Hematopoietic multipotent progenitor cell treated with erythropoietin and hydrocortisone succinate and interleukin-3 and kit ligand, for 17 days (in vitro differentiated cells): ENCODE results near the gene KCNQ1OT1.
"Not testable (repeated sequence)": the region's sequence is repeated elsewhere in the genome, so short reads cannot be mapped to it uniquely, and the experiment has no call there.

ENCODE experiments used
- DNase-seq: peaks from one replicate; pipeline ENCODE4 v3.0.0-alpha.2; 2015; ENCODE audit warnings: low spot score

KCNQ1OT1 gene

GRCh38 chr11:2652333-2653197 lies 47.2 kb downstream of the KCNQ1OT1 start:
- DNase-seq: no peak

DNA sequence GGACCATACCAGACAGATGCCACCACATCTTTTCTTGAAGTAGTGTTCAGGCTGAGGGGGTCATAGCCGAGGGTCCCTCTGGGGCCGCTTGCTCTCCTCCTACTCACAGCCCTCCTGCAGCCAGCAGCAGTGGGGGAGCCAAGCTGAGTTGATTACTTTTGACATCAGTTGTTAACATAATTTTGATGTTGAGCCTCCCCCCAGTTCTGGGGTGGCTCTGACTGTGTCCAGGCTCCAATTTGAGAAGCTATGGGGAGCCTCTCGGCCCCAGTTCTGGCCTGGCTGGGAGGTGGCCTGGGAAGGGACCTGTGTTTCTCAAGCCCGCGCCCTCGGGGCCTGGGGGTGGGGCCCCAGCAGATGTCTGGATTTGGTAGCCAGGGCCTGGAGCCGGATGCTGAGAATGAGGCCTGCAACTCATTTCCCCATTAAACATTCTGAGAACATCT lies 47.9 kb downstream of the KCNQ1OT1 start:
- DNase-seq: no peak

DNA sequence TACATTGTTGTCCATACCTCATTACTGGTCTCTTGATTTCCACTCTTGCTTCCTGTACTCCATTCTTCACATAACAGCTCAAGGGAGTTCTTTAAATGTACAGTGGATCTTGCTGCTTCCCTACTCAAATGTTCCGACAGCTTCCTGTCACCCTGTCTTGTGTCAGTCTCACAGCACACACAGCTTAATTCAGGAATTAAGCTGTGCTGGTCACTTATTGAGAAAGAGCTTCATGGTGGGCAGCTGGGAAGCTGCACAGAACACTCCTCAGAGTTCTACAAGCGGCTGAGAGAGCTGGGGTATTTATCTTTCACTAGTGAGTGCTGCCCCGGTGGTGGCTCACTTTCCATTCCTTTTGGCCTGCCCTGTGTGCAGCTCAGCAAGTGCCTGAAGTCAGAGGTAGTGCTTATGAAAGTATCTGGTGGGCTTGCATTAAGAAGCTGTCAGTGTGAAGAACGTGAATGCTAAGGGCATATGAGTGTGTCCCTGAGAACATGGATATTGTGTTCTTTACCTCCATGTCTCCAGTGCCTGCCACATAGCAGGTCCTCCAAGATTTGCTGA lies 48.7 kb downstream of the KCNQ1OT1 start:
- DNase-seq: no peak

DNA sequence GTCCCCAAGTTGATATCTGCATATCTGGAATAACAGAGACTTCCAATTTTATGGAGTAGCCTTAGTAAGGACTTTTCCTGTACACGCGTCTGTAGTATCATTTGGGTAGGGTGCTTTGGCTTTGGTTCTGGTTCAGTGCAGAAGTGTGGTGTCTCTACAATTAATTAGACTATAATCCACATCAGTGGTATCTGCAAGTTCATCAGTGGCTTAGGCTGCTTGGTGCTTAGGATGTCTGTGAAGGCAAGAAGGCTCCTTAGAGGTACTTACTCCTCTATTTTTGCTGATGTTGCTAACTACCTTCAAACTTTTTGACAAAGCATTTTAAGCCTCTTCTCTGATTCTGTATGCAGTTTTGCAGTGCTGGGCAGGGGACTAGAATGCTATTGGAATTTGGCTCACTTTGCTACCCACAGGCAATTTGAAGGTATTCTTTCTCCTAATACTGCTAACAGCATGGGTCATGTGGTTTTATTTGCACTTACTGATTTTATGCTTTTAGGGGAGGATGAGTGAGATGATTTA lies 49.4 kb downstream of the KCNQ1OT1 start:
- DNase-seq: no peak

- no peak for DNase-seq
Measured at GRCh38 chr11:2649848-2650247, 49.9 kb downstream of the KCNQ1OT1 start.

DNA sequence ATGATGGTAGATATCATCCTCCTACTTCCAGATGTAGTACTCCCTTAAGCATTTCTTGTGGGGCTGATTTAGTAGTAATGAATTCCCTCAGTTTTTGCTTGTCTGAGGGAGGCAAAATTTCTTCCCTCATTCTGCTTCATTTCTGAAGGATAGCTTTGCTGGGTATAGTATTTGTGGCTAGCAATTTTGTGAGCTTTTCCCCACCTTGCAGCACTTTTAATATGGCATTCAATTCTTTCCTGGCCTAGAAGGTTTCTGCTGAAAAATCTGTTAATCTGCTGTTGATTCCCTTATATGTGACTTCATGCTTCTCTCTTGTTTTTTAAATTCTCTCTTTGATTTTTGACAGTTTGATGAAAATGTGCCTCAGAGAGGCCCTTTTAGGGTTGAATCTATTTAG lies 50.4 kb downstream of the KCNQ1OT1 start:
- DNase-seq: no peak

- no peak for DNase-seq
Measured at GRCh38 chr11:2647953-2648352, 51.8 kb downstream of the KCNQ1OT1 start.

DNA sequence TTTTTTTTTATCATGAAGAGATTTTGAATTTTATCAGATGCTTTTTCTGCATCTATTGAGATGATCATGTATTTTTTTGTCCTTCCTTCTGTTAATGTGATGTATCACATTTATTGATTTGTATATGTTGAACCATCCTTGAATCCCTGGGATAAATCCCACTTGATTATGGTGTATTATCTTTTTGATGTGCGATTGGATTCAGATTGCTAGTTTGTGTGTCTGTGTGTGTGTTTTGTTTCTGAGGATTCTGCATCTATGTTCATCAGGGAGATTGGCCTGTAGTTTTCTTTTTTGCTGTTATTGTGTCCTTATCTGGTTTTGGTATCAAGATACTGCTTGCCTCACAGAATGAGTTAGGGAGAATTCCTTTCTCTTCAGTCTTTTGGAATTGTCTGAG lies 52.6 kb downstream of the KCNQ1OT1 start:
- no peak for DNase-seq

- no peak for DNase-seq
Measured at GRCh38 chr11:2645779-2646118, 54.0 kb downstream of the KCNQ1OT1 start.

DNA sequence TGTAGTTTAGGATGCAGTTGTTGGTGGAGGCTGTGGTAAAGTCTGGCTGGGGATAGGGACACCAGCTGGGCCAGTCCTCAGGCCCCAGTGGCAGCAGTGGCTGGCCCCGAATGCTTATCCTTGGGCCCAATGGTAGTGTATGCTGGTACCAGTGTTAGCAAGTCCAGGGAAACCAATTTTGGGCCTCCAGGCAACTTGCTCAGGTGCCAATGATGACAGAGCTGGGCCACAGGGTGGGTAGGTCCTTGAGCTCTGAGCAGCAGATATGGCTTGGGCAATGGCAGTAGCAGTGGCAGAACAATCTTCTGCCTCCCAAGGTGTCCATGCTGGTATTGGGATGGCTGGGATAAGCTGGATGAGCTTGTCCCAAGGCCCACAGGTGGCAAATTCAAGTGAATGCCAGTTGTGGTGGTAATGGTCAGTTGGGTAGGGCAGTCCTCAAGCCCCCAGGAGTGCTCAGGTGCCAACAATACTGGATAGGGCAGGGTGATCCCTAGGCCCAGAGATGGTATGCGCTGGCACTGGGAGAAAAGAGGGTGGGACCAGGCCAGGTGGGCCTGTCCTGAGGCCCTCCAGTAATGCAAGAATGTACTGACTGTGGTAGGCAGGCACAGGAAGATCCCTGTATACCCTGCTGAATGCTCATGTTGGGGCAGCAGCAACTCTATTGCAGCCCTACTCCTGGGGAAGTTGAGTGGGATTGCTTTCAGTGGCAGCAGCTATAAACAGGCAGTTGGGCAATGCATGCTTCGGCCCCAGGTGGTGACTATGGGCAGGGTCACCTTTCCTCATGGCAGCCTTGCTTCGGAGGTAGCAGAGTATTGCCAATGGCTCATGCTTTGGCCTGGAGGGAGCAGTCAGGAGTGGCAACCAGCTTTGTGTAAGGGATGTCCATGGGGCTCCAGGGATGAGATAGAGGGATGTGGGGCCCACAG lies 54.7 kb downstream of the KCNQ1OT1 start:
- no peak for DNase-seq

- DNase-seq: no peak
Measured at GRCh38 chr11:2643746-2644145, 56.0 kb downstream of the KCNQ1OT1 start.

DNA sequence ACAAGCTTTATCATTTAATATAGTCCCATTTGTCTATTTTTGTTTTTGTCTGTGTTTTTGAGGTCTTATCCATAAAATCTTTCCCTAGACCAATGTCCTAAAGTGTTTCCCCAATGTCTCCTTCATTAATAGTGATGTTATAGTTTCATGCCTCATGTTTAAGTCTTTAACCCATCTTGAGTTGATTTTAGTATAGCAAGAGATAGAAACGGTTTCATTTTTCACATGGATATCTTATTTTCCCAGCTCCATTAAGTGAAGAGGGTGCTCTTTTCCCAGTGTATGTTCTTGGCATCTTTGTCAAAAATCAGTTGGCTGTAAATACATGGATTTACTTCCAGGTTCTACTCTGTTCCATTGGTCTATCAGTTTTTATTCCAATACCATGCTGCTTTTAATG lies 58.2 kb downstream of the KCNQ1OT1 start:
- no peak for DNase-seq

DNA sequence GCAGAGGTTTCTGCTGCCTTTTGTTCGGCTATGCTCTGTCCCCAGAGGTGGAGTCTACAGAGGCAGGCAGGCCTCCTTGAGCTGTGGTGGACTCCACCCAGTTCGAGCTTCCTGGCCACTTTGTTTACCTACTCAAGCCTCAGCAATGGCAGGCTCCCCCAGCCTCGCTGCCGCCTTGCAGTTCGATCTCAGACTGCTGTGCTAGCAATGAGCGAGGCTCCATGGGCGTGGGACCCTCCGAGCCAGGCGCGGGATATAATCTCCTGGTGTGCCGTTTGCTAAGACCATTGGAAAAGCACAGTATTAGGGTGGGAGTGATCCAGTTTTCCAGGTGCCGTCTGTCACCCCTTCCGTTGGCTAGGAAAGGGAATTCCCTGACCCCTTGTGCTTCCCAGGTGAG lies 60.0 kb downstream of the KCNQ1OT1 start:
- not testable (repeated sequence) for DNase-seq

DNA sequence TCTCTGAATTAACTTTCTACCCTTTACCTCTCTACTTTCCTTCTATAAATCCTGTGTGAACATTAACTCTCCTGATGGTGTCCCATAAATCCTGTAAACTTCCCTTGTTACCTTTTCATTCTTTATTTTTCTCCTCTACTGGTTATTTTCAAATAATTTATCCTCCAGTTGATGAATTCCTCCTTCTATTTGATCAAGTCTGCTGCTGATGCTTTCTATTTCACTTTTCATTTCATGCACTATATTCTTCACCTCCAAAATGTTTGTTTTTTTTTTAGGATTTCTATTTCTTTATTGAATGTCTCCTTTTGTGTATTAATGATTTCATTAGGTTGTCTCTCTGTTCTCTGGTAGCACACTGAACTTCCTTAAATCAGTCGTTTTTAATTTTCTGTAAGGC lies 68.6 kb downstream of the KCNQ1OT1 start:
- DNase-seq: no peak

GRCh38 chr11:2630679-2631078 lies 69.1 kb downstream of the KCNQ1OT1 start:
- no peak for DNase-seq

- no peak for DNase-seq
Measured at GRCh38 chr11:2625183-2625582, 74.6 kb downstream of the KCNQ1OT1 start.

DNA sequence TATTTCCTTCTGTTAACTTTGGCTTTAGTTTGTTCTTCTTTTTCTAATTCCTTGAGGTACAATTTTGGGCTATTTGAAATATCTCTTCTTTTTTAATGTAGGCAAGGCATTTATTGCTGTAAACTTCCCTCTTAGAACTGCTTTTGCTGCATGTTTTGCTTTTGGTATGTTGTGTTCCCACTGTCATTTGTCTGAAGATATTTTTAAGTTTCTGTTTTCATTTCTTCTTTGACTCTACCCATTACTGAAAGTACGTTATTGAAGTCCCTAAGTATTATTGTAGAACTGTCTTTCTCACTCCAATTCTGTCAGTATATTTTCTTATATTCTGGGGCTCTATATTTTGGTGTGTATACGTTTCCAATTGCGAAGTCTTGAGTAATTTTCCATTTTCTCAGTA lies 77.9 kb downstream of the KCNQ1OT1 start:
- DNase-seq: no peak

DNA sequence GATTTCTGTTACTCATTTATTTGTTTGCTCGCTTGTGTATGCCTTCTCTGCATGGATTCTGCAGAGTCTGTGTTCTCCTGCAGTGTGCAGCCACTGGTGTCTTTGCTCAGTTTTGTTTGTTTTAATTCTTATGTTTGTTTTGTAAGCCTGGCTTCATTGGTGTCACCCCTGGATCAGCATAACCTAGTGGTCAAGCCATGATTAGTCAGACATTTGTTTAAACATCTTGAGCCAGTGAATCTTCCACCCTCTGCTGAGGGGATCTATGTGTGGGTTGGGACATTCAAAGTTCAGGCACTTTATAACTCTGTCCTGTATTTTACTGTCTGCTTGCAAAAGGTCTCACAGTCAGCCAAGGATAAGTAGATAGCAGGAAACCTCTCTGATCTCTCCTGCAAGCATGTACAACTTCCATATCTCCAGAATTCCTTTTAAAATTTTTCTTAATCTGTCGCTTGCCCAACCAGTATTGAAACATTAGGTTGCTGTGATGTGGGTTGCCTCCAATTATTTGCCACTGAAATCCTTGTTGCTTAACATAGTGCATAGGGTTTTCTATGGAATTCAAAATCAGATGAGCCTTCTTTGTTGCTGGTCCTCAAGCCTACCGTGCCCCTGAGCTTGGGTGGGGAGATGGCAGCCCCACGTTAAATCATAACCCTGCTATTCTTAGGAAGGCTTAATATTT lies 86.8 kb downstream of the KCNQ1OT1 start:
- no peak for DNase-seq

DNA sequence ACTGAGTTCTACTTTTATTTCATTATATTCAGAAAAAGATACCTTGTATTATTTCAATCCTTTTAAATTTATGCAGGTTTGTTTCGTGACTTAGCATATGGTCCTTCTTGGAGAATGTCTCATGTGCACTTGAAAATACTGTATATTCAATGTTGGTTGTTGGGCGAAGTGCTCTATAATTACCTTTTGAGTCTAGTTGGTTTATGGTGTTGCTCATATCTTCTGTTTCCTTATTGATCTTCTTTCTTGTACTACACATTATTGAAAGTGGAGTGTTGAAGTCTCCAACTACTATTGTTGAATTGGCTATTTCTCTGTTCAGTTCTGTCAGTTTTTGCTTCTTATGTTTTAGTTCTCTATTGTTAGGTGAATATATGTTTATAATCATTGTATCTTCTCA lies 90.4 kb downstream of the KCNQ1OT1 start:
- DNase-seq: no peak

GRCh38 chr11:2599561-2600189 lies 100.1 kb downstream of the KCNQ1OT1 start:
- no peak for DNase-seq

DNA sequence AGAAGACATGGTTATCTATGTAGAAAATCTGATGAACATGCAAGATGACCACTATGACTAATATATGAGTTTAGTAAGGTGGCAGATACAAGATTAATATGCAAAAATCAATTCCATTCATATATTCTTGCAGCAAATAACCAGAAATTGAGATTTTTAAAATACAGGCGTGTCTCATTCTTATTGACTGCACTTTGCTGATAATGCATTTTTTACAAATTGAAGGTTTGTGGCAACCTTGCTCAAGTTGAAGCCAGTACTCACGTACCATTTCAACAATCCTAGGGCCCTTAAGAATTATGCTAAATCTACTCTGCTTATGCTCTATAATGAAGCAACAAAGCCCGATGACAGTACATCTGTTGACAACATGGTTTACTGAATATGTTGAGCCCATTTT lies 104.6 kb downstream of the KCNQ1OT1 start:
- DNase-seq: no peak
